ENCODE measurements around the gene DCAF11.

DCAF11 gene

GRCh38 chr14:24162093-24162492, 47.5 kb downstream of the DCAF11 start:
- DNase-seq, result no peak

DNA sequence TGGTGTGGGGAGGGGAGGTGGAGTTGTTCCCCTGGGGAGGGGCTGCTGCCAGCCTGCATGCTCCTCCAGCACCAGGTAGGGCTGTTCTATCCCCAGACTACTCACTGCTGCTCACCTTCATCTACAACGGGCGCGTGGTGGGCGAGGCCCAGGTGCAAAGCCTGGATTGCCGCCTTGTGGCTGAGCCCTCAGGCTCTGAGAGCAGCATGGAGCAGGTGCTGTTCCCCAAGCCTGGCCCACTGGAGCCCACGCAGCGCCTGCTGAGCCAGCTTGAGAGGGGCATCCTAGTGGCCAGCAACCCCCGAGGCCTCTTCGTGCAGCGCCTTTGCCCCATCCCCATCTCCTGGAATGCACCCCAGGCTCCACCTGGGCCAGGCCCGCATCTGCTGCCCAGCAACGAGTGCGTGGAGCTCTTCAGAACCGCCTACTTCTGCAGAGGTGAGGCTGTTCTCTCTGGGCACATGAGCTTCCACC, 50.0 kb downstream of the DCAF11 start:
- no peak for DNase-seq

DNA sequence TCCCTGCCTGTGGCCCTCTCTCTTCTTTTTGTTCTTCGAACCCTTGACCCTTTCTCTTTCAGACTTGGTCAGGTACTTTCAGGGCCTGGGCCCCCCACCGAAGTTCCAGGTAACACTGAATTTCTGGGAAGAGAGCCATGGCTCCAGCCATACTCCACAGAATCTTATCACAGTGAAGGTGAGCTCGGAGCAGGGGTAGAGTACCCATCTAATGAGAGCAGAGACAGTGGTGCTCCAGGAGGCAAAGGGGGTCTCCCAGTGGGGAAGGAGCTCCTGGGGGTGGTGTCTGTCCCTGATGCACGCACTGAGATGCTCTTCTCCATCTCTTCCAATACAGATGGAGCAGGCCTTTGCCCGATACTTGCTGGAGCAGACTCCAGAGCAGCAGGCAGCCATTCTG, 51.2 kb downstream of the DCAF11 start:
- DNase-seq, result no peak

GRCh38 chr14:24167469-24168114, 53.0 kb downstream of the DCAF11 start:
- DNase-seq, result no peak

DNA sequence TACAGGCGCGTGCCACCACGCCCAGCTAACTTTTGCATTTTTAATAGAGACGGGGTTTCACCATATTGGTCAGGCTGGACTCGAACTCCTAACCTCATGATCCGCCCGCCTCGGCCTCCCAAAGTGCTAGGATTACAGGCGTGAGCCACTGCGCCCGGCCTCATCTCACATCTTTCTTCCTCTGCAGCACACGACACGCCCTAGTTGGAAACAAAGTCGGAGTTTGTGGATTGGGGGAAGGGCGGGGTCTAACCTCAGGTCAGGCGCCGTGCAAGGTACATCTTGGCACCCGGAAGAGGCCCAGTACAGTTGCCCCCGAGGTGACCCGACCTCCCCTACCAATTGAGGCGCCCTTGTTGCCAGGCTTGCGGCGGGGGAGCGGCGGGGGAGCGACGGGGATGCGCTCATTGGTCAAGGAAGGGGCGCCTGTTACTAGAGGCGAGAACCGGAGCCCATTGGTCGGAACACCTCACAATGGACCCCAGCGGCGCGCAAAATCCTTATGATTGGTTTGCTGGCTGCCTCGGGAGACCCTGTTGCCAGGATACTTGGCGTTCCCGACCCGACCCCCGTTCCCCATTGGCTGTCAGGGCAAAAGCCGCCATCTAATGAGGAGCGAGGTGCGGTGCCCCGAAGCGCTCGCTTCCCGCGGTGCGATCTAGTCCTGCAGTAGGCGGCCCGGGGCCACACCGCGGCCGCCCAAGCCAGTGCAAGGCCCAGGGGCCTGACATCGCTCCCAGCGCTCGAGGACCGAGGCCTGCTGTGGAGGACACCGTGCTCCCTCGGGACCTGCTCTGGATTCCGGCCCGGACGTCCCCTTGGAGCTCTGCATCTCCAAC, 57.1 kb downstream of the DCAF11 start, which contains the start of gene REC8:
Gene REC8, plus strand, starts transcription at position 659 of the 839 bp plus-strand sequence. CDS start 473 bp downstream, outside the sequence.
- DNase-seq, result peak; percentile 100

DNA sequence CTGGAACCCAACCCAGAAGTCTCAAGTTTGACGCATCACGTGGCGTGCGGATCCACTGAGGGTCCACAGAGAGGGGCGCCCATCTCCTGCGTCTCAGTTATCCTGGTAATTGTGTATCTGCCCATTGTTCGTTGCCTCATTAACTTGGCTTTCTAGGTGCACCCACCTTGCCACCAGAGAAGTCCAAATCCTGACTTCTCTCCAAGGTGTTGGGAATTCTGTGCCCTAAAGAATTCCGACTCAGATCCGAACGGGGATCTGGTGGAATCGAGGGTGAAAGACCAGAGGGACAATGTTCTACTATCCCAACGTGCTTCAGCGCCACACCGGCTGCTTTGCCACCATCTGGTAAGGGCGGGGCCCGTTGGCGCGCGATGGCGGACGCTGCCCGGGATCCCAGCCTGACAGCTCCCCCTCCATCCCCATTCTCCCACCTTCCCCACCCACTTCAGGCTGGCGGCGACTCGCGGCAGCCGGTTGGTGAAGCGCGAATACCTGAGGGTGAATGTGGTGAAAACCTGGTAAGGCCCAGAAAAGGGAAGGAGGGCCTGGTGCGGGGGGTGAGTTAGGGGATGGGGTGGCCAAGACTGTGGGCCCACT, 57.8 kb downstream of the DCAF11 start:
- DNase-seq, result peak; percentile 63

GRCh38 chr14:24172871-24173281, 58.3 kb downstream of the DCAF11 start:
- DNase-seq, result no peak

Data from NCI-H2171 (cell line).